NAMALWA (cell line): ENCODE data around the gene LYSET.
"Not testable (repeated sequence)": the region's sequence is repeated elsewhere in the genome, so short reads cannot be mapped to it uniquely, and the experiment has no call there.

ENCODE experiments used
- DNase-seq: peaks from one replicate; pipeline ENCODE4 v3.0.0-alpha.2; 2015; ENCODE audit warnings: low spot score

LYSET gene

GRCh38 chr14:93223565-93223964 is 38.4 kb downstream of the LYSET start:
- no peak for DNase-seq

GRCh38 chr14:93228550-93228949 is 43.4 kb downstream of the LYSET start:
- no peak for DNase-seq

GRCh38 chr14:93230539-93230938 is 45.4 kb downstream of the LYSET start:
- DNase-seq, result no peak

- DNase-seq, result no peak
Measured at GRCh38 chr14:93231129-93231979, 46.2 kb downstream of the LYSET start.

- DNase-seq, result no peak
Measured at GRCh38 chr14:93232159-93232558, 47.0 kb downstream of the LYSET start.

- not testable (repeated sequence) for DNase-seq
Measured at GRCh38 chr14:93233078-93233477, 48.0 kb downstream of the LYSET start.

- no peak for DNase-seq
Measured at GRCh38 chr14:93234798-93235197, 49.7 kb downstream of the LYSET start.
